HG02571 (cell line): ENCODE results near the gene ZNF609.
A peak's percentile ranks its signal among the peaks of the same experiment; 100 is the strongest.
"Not testable (repeated sequence)": the region's sequence is repeated elsewhere in the genome, so short reads cannot be mapped to it uniquely, and the experiment has no call there.

Experiments used
- ATAC-seq: cut with Tn5 transposase; IDR thresholded peaks from one replicate; pipeline ENCODE4 v1.9.1; 2021; ENCODE audit warnings: mild to moderate bottlenecking, moderate library complexity; ENCODE audit not compliant: unreplicated experiment

The ZNF609 gene

DNA sequence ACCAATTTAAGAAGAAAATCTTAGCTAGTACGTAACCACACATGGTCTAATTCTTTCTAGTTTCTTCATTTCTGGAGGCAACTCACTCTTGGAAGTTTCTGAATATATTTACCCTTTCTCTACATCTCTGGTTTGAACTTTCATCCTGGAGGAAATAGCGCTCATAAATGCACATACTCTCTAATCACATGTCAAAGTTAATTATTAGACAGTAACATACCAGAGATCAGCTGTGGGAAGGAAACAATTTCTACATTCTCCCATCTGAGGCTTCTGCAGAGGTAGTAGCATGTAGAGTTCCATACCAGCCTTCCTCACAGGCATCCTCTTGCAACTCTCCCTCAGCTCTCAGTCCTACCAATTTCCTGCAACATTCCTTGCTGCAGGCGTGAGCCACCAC, 182.5 kb downstream of the ZNF609 start:
- no peak for ATAC-seq

DNA sequence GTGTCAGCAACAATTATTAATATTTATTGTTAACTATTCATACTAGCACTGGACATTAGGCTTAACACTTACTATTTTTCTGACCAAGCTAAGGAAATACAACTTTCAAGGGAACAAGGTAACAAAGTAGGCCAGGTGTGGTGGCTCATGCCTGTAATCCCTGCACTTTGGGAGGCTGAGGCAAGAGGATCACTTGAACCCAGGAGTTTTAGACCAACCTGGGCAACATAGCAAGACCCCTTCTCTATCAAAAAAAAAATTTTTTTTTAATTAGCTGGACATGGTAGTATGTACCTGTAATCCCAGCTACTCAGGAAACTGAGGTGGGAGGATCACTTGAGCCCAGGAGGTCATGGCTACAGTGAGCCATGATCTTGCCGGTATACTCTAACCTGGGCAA, 183.3 kb downstream of the ZNF609 start:
- ATAC-seq: no peak

DNA sequence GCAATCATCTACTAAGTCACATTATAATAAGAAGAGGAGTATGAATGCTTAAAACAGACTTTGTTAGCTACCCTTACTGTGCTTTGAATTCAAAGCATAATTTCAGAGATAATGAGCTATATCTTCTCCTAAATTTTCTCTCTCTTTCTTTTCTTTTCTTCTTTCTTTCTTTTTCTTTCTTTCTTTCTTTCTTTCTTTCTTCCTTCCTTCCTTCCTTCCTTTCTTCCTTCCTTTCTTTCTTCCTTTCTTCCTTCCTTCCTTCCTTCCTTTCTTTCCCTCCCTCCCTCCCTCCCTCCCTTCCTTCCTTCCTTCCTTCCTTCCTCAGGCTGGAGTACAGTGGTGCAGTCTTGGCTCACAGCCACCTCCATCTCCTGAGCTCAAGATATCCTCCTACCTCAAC, 184.4 kb downstream of the ZNF609 start:
- ATAC-seq: not testable (repeated sequence)

DNA sequence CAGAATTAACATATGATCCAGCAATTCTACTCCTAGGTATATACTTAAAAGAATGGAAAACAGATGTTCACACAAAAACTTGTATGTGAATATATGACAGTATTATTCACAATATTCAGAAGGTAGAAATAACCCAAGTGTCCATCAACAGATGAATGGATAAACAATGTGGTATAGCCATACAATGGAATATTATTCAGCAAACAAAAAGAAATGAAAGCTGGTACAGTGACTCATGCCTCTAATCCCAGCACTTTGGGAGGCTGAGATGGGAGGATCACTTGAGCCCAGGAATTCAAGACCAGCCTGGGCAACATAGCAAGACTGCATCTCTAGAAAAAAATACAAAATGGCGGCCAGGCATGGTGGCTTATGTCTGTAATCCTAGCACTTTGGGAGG, 185.6 kb downstream of the ZNF609 start:
- ATAC-seq: no peak

DNA sequence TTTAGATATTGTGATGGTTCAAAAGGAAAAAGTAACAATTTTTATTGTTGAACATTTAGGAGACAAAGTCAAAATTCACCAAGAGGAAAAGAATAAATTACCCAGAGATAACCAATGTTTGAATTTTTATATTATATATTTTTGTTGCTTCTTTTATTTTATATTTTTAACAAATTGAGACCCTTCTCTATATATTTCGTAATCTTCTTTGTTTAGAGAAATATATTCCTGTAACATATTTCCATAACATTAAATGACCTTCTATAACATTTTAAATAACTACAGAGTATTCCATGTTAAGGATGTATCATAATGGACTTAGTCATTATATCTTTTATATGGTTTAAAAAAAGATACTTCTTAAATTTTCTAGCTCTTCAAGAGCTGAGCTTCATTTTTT, 187.0 kb downstream of the ZNF609 start:
- ATAC-seq: no peak

DNA sequence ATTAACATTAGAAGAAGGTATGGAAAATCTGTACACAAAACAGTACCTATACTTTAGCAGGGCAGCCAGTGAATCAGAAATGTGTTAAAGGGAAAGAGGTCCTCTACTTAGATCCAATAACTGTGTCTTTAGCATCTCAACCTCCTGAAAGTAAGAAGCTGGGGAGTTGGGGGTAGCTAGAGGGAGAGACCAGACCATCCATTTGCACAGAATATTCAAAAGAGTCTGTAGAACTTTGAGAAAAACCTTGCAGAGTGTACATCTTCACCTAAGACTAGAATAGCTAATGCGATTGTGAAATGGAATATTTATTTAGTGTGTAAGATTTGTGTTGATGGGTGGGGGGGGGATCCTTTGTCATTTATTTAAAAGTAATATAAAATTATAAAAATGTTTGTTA, 190.2 kb downstream of the ZNF609 start:
- ATAC-seq: no peak

DNA sequence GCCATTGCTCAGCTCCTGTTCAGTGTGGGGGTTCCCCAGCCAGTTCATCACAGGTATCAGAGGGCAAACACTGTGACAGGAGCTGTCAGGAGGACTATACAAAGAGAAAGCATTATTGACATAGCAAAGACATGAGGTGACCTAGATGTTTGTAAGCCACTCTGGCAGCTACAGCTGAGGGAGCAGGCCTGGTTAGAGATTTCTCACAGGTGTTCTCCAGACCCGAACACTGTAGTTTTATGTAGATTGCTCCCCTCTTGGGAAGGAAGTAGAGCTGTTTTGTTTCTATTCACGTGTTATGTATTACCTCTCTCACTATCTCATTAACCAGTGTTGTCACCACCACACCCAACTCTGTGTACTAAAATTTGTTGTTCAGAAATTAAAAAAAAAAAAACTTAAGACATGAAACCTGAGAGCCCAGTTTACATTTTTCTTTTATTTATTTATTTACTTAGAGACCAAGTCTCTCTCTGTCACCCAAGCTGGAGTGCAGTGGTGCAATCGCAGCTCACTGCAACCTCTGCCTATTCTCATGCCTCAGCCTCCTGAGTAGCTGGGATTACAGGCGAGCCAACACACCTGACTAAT, 191.3 kb downstream of the ZNF609 start:
- ATAC-seq: peak; percentile 55

DNA sequence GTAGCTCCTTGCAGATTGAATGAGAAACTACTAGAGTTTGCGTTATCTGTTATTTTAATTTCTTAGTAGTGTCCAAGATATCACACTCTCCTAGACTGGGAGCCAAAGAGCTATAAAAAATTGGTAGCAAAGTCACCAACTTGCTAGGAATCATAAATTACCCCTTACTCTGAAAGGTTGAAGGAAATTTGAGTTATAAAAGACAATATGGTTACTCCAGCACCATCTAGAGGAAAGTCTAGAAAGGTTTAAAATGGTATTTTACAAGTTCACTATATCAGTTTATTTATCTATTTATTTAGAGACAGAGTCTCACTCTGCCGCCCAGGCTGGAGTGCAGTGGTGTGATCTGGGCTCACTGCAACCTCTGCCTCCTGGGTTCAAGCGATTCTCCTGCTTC, 193.4 kb downstream of the ZNF609 start:
- ATAC-seq: no peak

DNA sequence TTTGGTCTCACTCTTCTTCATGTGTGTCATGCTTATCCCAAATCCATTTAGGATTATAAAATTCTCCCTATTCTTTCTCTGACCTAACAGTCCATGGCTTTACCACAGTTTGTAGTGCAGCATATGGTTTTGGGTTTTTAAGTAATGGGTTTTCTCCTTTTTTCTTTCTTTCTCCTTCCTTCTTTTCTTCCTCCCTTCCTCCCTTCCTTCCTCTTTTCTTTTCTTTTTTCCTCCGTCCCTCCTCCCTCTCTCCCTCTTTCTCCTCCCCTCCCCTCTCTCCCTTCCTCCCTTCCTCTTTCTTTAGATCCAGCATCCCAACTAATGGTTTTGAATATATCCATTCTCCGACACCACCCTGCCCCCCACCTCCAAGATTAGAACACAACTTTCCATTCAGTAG, 196.1 kb downstream of the ZNF609 start:
- ATAC-seq: no peak

DNA sequence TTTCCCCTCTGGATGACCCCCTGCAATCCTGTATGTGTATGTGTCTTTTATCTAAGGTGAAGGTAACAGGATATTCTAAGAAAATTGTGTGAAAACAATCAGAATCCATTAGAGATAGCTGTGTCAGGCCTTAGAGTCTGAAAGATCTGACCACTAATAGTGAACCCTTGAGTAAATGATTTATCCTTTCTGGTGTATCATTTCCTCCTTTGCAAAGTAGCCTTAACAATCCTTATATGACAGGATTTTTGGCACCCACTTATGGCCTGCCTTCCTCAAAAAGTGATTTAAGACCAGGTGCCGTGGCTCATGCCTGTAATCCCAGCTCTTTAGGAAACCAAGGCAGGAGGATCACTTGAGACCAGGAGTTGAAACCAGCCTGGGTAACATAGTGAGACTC, 204.8 kb downstream of the ZNF609 start:
- ATAC-seq: no peak

DNA sequence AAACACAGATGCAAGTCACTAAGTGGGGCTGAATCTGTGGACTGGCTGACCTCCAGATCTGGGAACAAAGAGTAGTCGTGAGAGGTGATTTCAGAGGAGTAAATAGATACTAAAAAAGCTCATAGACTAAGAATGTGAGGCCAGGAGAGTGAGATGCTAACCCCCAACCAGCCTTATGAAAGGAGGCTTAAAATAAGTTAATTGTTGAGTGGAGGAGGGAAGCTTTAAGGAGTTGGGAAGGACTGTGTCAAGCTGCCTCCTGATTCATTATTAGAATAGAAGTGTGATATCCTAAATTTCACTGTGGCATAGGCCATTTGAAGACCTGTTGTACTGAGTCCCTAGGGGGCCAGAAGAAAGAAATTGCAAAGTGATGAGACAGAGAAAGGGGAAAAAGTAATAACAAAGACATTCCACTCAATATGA, 207.4 kb downstream of the ZNF609 start:
- no peak for ATAC-seq

DNA sequence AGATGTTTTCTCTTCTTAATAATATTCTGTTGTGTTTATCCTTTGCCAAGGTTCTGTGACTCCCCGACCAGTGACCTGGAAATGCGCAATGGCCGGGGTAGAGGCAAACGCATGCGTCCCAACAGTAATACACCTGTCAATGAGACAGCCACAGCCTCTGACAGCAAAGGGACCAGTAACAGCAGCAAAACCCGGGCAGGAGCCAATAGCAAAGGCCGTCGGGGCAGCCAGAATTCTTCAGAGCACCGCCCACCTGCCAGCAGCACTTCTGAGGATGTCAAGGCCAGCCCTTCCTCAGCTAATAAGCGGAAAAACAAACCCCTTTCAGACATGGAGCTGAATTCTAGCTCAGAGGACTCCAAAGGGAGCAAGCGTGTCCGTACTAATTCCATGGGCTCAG, 213.5 kb downstream of the ZNF609 start:
- ATAC-seq: no peak

DNA sequence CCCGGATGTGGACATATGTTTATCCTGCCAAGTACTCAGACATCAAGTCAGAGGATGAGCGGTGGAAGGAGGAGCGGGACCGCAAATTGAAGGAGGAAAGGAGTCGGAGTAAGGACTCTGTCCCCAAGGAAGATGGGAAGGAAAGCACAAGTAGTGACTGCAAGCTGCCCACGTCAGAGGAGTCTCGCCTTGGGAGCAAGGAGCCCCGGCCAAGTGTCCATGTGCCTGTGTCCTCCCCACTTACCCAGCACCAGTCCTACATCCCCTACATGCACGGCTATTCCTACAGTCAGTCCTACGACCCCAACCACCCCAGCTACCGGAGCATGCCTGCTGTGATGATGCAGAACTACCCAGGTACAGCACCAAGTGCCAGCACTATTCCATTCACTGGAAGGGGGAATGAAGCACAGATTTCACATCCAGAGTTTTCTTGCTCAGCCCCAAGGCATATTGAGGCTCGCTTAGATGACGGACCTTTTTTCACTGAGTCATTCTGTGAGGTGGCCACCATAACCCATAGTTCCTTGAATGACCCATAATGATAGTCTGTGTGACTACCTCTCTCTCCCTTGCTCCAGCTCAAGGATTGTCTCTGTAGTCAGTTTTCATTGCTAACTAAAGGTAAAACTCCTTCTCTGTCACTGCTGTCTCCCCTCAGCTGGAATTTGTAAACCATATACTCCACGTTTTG, 217.9 kb downstream of the ZNF609 start:
- no peak for ATAC-seq

DNA sequence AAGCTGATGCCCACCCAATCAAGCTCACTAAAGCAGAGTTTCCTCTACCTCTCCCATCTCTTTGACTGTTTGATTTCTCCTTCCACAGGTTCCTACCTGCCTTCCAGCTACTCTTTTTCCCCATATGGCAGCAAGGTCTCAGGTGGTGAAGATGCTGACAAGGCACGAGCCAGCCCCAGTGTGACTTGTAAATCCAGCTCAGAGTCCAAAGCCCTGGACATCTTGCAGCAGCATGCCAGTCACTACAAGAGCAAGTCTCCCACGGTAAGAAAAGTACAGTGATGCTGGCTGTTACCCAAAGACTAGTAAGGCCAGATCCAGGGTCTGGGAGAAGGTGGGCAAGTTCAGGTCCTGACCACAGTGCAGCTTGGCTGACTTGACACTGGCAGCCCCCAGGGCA, 219.7 kb downstream of the ZNF609 start:
- no peak for ATAC-seq

DNA sequence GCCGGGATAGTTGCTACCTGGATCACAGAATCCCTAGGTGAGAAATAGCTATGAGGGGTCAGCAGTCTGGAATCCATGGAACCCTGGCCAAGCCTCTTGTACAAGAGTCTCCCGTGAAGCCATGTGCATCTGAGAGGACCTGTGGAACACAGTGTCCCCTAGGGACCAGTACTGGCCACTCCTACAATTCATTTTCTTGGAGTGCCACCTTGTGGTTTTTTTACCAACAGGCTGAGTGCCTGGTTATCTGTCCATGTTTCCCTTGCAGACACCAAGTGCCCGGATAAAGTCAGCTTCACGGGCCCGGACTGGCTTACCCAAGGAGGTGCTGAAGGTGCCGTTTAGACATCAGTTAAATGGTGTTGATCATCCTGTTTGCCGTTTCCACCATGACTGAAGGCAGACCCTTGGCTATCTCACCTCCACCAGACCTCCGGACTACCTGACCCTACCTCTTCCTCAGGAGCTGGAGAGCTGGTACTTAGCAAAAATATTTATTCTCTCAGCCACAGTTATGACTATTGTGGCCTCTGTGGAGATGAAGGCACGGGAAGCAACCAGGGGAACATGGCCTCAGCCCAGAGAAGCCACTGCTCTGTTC, 221.1 kb downstream of the ZNF609 start:
- no peak for ATAC-seq

DNA sequence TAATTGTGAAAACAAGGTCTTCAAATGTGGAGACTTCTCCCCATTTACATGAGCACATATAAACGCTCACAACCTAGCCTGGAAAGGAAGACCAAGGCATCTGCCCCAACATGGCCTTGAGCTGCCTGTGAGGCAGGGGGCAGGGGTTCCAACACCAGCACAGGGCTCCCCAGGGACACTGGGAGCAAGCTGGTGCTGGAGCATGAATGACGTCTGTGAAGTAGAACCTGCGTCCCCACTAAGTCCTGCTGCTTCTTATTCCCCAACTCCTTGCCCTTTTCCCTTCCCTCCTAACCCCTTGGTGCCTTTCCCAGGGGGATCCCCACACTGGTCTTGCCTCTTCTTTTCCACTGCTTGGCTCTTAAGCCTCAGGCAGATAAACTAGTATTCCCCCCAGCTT, 221.9 kb downstream of the ZNF609 start:
- ATAC-seq: no peak

DNA sequence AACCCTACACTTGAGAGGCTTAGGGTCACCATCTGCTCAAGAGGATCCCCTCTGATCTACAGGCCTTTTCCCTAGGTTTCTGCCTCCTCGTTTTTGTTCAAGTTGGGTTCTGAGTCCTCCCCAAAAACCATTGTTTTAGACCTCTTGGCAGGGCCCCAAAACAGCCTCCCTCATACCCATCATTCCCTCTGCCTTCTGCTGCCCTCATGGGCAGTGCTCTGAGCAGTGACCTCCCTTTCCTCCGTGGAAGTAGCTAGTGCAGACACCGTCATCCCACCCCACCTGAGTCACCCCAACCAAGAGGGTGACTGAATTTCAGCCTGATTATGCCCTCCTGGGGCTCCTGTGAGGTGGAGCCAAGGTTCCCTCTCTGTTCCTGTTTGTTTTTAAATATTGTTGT, 223.0 kb downstream of the ZNF609 start:
- ATAC-seq: no peak

DNA sequence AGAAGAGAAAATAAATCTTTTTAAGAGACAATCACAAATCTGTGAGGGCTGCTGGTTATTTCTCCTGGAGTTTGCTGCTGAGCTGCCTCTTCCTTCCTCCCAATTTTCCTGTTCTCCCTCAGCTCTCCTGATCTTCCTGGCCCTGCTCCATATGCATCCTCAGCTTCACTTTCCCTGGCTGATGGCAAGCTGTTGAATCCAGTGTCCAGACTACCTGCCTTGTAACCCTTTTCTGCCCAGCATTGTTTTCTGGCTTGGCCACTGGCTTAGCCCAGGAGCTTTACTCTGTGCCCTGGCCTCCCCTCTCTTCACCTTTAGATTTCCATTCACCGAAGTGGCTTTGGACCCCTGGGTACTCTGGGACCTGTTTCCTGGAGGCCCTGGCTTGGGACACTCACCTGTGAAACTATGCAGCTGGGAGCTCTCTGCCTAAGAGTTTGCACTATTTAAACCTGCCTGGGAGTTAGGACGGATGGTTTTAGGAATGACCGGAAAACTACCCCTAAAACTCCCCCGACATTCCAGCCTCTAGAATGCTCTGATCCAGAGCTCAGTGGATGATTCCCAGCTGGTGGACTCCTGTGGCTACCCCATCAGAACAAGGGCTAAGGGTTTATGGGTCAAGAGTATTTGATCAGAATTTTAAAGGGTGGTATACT, 225.0 kb downstream of the ZNF609 start:
- no peak for ATAC-seq

DNA sequence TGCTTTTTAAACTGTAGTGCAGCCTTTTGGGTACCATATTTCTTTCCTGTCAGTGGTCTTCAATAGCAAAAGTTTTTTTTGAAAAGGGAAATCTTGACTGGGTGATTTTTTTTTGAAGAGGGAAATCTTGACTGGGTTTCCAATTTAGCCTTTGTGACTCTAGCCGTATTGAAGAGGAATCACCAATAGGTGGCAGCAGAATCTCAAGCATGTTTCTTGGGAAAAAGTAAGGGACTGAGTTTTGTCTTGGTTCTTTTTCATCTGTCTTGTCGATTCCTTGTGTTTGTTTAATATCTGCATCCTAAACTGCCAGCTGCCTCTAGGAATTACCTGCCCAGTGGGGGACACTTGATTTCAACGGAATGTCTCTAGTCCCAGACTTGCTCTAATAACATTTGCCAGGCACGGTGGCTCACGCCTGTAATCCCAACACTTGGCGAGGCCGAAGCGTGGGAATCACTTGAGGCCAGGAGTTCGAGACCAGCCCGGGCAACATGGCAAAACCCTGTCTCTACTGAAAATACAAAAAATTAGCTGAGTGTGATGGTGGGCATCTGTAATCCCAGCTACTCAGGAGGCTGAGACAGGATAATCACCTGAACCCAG, 225.9 kb downstream of the ZNF609 start:
- ATAC-seq: no peak

DNA sequence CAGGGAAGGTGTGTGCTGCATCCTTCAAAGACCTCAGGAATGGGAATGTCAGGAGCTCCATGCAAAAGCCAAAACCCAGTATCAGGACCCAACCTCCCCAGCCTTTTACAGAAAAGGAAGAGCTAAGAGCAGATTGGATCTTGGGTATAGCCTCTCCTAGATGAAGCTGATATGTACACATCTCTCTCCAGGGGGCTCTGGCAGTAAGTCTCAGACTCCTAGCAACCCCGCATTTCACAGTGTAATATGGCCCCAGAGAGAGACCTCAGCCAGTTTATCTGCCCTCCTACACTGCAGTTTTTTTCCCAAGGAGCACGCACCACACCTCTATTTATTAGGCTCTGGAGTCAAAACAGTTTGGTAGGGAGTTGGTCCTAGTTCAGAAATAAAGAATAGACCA, 226.8 kb downstream of the ZNF609 start:
- ATAC-seq: no peak

DNA sequence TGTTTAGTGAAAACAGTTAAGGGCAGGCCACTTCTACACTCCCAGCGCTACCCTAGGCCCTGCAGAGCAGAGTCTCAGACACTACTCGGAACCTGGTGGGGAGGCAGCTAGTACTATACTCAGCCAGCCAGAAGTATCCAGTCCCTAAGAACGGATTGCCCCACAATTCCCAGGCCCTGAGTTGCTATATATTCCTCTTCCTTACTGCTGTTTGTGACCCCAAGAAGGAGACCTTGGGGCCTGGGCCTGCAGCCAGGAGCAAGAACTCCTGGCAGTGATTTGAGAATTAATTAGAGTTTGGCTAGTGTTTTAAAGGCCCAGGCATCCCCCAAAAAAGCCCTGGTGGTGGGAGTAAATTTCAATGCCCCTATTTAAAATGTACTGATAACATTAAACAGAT, 227.3 kb downstream of the ZNF609 start:
- no peak for ATAC-seq

DNA sequence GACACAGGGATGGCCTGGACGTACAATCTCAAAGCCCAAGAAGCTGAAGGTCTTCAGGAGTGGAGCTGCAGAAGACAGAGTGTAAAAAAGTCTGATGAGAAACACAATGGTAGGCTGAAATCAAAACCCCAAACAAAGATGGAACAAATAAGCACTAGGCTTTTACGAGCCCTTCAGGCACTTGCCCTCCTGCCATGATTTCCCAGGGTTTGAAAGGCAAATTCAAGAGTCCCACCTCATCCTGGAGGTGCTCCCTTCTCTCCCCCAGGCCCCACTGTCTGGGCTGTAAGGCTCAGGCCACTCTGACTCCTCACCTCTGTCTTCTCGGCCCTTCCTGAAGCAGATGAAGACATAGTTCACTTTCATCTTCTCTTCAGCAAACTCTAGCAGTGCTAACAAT, 228.4 kb downstream of the ZNF609 start:
- ATAC-seq: no peak
